SK-N-SH treated with all-trans-retinoic acid at 6 μM for 48 hours (cell line): ENCODE measurements around the gene PAIP1.

ENCODE experiments used
- BACH2 ChIP-seq: fragments of 250-450 bp; sonication (Bioruptor Pico); IDR thresholded peaks from 2 replicates; pipeline ENCODE4 v1.9.0; 2021; ENCODE audit warnings: mild to moderate bottlenecking, borderline replicate concordance
- POU6F1 ChIP-seq: fragments of 250-450 bp; sonication (Bioruptor Pico); IDR thresholded peaks from 2 replicates; pipeline ENCODE4 v1.8.0; 2021; ENCODE audit warnings: low read depth, mild to moderate bottlenecking, moderate library complexity, borderline replicate concordance
- ZFP3 ChIP-seq: fragments of 250-450 bp; sonication (Bioruptor Pico); IDR thresholded peaks from 2 replicates; pipeline ENCODE4 v1.5.0; 2020; ENCODE audit warnings: mild to moderate bottlenecking, moderate library complexity

DNA sequence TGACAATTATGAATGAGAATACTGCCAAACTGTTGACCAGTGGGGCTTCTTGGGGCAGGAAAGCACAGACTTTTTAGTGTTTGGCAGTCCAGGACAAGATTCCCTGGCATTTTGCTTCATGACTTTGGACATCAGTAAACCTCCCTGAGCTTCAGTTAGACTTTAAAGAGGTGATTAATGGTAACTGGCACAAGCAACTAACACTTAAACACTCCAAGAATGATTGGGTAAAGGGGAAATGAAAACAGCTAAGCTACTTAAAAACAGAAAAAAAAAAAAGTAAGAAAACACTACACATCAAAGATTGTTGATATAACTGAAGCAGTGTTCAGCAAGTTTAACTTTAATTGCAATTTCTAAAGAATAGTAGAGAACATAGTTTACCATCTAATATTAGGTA is 13.4 kb downstream of the PAIP1 start:
- TF ChIP-seq BACH2 (no peak), ZFP3 (CRISPR knock-in tag) (no peak), POU6F1 (CRISPR knock-in tag) (no peak)
